HPDE6-E6E7 (cell line): Measurements from ENCODE around the gene NLRC5.
"Not testable (repeated sequence)": the region's sequence is repeated elsewhere in the genome, so short reads cannot be mapped to it uniquely, and the experiment has no call there.

ENCODE experiments used
- DNase-seq: peaks from one replicate; pipeline ENCODE4 v3.0.0; 2011; ENCODE audit warnings: missing footprints; ENCODE audit errors: extremely low spot score

Gene NLRC5

GRCh38 chr16:57001026-57001679, 11.8 kb downstream of the NLRC5 start:
- DNase-seq = no peak

DNA sequence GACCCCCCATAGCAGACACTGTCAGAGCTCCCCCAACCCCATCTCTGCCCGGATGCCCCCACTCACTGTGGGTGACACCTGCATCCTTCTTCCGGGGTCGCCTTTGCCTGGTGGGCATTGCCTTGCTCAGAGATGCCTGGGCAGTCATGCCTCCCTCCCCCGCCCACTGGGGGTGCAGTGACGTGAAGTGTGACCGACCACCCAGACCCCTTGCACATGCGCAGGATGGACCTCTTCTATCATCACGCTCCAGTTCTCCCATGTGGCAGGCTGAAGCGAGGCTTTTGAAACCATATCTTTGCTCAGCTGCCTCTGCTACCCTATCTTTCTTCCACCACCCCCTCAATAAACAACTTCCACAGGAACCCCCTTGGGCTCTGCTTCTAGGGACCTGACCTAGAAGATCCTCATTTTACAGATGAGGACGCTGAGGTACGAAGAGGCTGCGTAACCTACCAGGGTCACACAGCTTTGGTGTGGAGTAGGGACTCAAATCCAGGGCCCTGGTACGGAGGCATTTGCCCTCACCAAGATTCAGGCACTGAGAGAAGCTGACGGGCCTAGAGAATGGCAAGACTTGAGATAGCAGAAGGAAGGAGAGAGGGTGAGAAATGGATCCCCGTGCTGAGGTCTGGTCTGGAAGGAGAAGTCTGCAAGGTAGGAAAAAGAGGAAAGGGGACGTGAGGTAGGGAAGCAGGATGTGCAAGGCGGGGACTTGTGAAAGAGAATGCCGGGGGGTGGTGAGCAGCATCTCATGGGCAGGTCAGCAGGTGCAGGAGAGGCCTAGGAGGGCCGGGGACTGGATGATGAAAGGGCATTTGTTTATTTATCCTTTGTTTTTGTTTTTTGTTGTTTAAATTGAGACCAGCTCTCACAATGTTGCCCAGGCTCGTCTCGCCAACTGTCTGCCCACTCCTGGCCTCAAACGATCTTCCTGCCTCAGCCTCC, 14.4 kb downstream of the NLRC5 start:
- no peak for DNase-seq

DNA sequence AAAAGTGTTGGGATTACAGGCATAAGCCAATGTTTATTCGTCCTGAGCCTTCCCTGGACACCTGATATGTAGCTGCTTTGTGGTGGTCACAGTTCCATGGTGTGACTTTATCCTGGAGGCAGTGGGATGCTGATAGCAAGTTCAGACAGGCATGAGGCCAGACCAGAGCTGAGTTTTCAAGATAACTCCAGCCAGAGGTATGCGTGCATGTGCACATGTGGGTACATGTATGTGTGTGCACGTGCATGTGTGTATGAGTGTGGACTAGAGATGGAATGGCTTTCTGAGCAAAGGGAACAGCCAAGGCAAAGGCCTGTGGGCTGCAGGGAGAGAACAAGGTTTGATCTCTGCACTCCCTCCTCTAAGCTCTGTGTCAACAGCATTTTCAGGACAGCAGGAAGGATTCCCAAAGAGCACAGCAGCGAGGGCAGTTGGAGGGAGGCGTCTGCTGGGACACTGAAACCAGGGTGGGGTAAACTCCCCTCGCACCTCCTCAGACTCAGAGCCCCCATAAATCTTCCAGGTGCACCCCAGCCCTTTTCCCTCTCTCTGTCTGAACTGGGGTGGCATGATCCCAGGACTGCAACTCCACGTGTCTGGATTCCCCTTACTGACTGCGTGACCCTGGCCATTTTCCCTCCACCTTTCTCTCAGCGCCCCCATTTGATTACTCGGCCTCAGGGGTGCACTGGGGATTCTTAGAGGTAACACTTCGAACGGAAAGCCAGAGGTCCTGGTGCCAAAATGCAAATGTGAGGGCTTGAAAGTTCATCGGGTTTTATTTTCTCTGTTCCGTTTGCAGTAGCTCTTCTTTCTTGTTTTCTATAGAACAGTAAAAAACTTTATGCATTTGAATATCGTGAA, 15.3 kb downstream of the NLRC5 start:
- DNase-seq = no peak

DNA sequence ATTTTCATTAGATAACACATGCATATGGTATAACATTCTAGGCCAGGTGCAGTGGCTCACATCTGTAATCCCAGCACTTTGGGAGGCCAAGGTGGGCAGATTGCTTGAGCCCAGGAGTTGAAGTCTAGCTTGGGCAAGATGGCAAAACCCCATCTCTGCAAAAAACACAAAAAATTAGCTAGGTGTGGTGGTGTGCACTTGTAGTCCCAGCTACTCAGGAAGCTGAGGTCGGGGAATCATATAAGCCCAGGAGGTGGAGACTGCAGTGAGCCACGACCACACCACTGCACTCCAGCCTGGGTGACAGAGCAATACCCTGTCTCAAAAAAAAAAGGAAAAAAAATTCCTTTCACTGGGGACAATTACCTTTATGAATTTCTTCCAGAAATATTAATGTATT, 16.2 kb downstream of the NLRC5 start:
- DNase-seq = not testable (repeated sequence)

GRCh38 chr16:57007050-57007449, 17.7 kb downstream of the NLRC5 start:
- DNase-seq = no peak

- no peak for DNase-seq
These were observed 18.2 kb downstream of the NLRC5 start for GRCh38 chr16:57007530-57007929.

- no peak for DNase-seq
These were observed 19.1 kb downstream of the NLRC5 start for GRCh38 chr16:57008440-57008839.

DNA sequence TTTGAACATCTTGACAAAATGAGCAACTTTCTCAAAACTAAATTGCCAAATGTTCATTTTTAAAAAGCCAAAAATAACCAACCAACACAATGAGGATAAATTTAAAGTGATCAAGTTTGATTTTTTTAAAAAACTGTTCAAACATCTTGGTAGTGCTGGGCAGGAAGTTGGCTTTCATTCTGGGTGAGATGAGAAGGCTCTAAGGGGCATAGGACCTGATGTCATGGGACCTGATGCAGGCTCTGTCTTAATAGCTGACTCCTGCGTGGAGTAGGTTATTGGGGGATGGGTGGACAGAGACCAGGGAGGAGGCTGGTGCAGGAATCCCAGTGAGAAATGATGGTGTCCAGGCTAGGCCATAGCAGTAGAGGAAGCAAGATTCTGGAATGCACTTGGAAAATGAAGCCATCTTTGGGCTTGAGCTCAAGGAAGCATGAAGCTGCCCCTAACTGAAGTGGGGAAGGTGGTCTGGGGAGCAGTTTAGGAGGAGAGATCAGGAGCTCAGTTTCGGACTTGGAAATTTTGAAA, 20.4 kb downstream of the NLRC5 start:
- DNase-seq = no peak

GRCh38 chr16:57012353-57012752, 23.0 kb downstream of the NLRC5 start:
- no peak for DNase-seq

- no peak for DNase-seq
These were observed 23.9 kb downstream of the NLRC5 start for GRCh38 chr16:57013229-57013628.

GRCh38 chr16:57013902-57014301, 24.5 kb downstream of the NLRC5 start:
- no peak for DNase-seq

GRCh38 chr16:57016301-57016700, 26.9 kb downstream of the NLRC5 start:
- DNase-seq = no peak

GRCh38 chr16:57016831-57017230, 27.5 kb downstream of the NLRC5 start:
- no peak for DNase-seq

DNA sequence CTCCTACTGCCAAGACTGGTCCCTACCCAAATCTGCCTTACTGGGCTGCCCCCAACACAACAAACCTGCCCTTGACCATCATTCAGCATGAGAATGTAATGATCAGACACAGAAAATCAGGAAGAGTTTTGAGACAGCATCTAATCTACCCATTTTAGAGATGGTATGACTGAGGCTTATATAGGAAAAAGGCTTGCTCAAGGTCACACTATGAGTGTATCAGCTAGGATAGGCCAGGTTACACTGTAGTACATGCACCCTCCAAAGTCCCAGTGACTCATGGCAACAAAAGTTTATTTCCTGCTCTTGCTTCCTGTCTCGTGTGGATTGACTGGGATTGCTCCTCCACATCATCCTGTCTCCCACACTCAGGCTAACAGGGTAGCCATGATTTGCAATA, 27.9 kb downstream of the NLRC5 start:
- no peak for DNase-seq

- no peak for DNase-seq
These were observed 30.4 kb downstream of the NLRC5 start for GRCh38 chr16:57019746-57020145.

GRCh38 chr16:57020651-57021050, 31.3 kb downstream of the NLRC5 start:
- no peak for DNase-seq

GRCh38 chr16:57021757-57022156, 32.4 kb downstream of the NLRC5 start:
- no peak for DNase-seq

DNA sequence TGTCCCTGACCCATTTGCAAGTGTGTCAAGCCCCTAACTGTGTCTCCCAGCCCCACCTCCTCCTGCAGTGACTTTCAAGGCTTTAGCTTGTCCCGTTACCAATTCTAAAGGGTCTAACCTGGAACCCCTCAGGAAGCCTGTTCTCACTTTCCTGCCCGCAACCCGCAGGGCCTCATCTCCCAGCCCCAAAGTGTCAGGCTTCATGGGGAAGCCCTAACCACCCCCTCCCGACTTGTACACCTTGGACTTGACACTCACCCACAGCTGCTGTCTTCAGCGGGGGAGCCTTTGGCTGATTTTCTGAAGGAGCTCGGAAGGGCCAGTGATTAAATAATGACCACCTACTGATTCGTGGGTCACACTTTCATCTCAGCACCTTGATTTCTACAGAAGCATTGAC, 33.1 kb downstream of the NLRC5 start:
- DNase-seq = no peak

GRCh38 chr16:57023541-57024249, 34.3 kb downstream of the NLRC5 start:
- DNase-seq = no peak

GRCh38 chr16:57024894-57025680, 35.7 kb downstream of the NLRC5 start:
- DNase-seq = no peak
